Stimulated activated CD8-positive, alpha-beta memory T cell treated with anti-CD3 and anti-CD28 coated beads, Interleukin-12 subunit alpha, Interleukin-12 subunit beta, amount 100 ng/mL, for 4 hours (primary cell): ENCODE data around the gene SYNGR1.
"Not testable (repeated sequence)": the region's sequence is repeated elsewhere in the genome, so short reads cannot be mapped to it uniquely, and the experiment has no call there.

Experiments
- DNase-seq: peaks from one replicate; pipeline ENCODE4 v3.0.0-alpha.2; 2020; ENCODE audit warnings: low read depth

Gene SYNGR1

DNA sequence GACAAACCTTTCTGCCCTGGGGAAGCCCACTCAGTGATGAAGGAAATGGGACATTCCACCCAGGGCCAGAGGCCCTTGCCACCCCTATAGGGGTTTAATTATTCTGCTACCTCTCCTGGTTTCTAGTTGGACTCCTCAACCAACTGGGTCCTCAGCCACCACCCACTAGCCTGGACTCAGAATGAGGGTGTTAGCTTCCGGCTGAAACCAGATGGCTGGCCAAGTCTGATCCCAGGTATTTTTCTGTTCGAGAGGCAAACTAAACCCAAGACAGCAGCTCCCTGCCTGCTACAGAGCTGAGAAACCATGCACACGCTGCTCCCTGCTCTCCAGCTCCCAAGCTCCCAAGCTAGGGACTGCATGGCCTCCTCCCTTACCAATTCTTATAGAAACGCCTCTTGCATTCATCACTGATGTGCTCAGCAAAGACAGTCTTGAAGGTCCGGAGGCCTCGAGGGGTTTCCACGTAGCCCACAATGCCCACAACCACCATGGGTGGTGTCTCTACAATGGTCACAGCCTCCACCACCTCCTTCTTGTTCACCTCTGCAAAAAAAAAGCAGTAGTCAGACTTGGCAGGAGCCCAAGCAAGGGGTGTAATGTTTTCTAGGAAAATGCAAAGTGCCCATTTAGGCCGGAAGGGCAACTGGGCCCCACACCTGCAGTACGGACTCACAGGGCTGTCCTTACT lies 32.6 kb upstream of the SYNGR1 start:
- DNase-seq, result no peak

DNA sequence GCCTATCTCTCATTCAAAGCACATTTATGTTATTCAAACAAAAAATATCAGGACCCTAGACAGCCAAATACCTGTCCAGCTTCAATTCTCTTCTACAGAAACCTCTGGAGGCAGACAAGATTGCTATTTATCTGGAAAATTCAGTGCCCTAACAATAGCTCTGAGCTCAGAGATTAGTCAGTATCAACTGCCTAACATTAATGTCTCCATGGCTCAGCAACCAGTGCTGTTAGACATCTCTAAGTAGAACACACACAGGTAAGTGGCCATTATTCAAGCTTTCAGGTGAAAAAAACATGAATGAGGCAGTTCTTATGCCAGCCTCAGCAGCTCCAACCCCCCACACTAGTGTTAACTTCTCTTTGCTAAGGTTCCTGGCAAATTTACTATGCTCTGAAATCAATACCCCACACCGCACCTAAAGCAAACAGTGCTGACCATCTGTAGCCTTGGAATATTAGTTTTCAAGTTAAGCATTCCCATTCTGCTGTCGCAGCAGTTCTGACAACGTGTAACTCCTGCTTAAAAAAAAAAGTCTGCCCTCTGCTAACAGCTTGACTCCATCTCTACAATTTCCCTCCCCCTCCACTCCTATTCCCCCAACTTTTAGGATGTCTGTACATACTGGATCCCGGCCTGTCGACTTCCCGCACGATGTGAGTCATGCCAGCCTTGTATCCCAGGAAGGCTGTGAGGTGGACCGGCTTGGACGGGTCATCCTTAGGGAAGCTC lies 31.9 kb upstream of the SYNGR1 start:
- no peak for DNase-seq

DNA sequence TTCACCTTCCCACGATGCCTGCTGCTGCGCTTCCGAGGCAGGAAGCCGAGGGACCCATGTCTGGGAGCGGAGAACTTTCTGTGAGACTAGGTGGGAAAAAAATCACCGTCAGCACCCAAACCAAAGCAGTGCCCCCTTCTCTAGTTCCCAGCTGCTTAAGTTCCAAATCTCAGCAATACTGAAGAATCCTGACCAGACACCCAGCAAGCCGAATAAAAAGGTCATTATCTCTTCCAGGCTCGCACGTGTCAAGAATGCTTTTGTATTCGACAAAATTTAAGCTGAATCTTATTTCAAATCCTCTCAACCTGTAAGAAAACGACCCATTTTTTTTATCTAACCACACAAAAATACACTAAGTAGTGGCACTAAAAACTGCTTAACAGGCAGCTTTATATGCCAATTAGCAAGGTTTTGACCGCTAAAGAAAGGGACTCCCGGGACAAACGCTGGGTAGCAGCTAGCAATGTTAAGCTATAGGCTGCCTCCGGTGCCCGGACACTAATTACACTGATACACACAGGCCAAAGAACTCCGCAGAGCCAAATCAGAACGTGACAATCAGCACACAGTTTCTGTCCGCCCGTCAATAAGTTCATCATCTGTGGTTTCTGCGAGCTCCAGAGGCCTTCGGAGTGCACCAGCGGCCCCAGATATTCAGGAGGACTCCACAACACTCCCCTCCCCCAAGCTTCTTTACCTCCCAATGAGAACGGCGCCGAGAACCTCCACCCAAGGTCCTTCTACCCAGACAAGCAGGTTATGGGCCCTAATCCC lies 31.1 kb upstream of the SYNGR1 start:
- DNase-seq, result no peak

DNA sequence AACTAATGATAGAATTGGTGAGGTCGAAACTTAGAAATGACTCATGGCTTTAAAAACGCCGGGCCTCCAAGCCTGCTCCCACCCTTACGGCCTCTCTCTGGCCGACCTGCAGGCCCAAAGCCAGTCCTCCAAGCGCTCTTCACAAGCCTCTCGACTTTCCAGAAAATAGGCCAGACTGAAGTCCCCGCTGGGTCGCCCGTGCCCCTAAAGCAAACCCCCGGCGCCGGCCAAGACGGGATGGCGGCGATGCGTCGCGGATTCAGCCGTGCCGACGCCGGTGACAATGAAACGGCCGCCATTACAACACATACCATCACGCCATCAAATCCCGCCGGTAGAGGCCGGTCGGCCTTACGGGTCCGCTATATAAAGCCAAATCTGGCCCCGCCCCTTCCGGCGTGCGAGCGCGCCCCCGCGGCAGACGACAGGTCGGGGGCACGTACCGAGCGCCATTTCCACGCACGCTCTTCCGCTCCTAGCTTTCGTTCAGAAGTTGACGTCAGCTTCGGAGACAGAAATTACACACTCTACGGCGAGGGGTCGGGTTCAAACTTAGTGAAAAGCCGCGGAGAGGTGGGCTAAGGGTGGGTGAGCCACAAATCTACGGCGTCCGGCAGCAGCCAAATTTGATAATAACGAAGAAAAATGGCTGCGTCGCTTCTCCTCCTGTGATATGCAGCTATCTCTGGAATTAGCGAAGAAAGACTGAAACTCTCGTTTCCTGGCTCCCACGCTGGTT lies 30.3 kb upstream of the SYNGR1 start, which contains the start of gene RPL3:
RPL3 (minus strand) TSS at position 340 of the 739 bp plus-strand sequence; CDS start at position 314, 26 bp downstream.
- DNase-seq, result peak; percentile 94

DNA sequence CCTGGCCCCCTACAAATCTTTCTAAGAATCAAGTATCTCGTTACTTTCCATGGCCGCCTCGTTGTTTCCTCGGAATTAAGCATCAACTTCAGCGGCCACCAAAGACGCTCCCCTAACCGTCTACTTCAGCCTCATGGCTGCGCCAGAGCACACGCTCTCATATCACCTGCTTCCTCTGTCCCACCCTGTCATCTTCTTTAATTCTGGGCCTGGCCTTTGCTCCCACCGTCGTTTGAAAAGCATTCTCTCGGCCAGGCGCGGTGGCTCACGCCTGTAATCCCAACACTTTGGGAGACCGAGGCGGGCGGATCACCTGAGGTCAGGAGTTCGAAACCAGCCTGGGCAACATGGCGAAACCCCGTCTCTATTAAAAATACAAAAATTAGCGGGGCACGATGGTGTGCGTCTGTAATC lies 29.2 kb upstream of the SYNGR1 start:
- not testable (repeated sequence) for DNase-seq

DNA sequence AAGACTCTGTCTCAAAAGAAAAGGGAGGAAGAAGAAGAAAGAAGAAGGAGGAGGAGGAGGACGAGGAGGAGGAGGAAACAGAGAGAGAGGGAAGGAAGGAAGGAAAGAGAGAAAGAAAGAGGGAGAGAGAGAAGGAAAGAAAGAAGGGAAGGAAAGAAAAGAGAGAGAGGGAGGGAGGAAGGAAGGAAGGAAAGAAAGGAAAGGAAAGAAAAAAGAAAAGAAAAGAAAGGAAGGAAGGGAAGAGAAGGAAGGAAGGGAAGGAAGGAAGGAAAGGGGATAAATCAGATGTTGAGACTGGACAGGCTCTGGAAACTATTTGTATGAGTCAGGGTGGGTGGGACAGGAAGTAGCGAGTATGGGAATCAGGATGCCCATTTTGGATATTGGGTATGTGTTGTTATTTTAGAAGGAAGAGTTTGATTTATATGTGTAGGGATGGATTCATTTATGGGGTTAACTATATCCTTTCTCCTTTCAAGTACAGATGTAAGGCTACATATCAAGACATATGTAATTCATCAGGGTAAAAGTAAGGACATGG lies 24.3 kb upstream of the SYNGR1 start:
- no peak for DNase-seq

DNA sequence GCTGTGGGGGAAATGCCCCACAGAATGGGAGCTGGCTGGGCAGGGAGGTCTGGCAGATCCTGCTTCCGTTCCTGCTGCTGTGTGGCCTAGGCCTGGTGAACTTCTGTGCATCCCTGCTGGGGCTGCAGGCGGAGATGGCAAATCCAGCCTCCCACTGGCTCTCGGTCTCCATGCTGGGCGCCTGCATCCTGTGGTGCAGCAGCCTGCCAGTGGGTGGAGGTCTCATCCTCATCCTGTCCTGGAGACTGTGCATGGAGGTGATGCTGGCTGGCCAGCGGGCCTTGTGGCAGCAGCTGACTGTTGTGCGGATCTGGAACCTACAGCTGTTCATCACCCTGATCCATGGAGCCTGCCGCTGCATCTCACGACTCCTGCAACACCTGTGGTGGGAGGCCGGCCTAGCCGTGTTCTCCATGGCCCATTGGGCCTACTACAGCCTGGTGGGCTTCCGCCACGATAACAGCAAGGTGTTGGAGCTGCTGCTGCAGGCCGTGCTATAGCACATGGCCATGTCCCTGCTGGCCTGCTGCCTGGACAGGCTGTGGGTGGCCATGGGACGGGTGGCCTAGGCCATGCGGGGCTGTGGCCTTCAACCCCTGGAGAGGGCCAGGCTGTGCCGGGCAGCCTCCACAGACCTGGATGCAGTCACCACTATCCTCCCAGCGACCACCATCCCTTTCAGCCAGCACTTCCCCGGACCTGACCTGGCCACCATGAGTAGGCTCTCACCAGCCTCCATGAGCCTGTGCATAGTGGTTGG lies 21.6 kb upstream of the SYNGR1 start:
- no peak for DNase-seq

DNA sequence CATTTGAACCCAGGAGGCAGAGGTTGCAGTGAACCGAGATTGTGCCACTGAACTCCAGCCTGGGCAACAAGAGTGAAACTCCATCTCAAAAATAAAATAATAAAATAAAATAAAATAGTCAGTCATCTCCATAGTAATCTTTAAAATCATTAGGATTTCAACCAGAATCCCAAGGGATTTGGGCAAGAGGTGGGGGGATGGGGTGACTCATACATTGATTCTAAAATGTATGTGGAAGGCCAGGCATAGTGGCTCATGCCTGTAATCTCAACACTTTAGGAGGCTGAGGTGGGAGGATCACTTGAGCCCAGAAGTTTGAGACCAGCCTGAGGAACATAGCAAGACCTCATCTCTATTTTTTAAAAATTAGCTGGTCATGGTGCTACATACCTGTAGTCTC lies 19.2 kb upstream of the SYNGR1 start:
- DNase-seq, result not testable (repeated sequence)

DNA sequence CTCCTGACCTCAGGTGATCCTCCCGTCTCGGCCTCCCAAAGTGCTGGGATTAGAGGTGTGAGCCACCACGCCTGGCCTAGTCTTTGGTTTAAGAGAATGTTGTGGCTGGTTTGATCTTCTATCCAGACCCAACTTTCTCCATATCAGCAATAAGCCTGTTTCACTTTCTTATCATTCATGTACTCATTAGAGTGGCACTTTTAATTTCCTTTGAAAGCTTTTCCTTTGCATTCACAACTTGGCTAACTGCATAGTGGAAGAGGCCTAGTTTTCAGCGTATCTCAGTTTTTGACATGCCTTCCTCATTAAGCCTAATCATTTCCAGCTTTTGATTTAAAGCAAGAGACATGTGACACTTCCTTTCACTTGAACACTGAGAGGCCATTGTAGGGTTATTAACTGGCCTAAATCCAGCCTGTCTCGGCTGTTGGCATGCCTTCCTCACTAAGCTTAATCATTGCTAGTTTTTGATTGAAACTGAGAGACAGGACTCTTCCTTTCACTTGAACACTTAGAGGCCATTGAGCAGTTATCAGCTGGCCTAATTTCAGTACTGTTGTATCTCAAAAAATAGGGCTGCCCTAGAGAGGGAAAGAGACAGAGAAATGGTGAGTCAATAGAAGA lies 17.2 kb upstream of the SYNGR1 start:
- no peak for DNase-seq

DNA sequence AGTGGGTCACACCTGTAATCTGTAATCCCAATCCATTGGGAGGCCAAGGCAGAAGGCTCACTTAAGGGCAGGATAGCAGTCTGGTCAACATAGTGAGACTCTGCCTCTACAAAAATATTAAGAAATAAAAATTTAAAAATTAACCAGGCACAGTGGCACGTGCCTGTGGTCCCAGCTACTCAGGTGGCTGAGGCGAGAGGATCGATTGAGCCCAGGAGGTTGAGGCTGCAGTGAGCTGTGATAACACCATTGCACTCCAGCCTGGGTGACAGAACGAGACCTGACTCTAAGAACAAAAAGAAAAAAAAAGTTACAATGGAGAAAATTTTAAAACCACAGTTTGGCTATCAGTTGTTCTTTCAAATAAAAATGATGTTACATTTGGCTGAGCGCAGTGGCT lies 13.4 kb upstream of the SYNGR1 start:
- DNase-seq, result no peak

DNA sequence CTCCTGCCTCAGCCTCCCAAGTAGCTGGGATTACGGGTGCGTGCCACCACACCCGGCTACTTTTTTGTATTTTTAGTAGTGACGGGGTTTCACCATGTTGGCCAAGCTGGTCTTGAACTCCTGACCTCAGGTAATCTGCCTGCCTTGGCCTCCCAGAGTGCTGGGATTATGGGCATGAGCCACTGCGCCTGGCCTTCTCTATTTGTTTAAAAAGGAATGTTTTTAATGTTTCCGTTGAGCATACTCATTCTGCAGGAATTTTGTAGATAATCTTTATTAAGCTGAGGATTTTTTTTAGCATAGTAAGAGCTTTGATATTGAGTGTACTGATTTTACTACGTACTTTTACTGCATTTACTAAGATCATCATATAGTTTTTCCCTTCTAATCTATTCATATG lies 10.0 kb upstream of the SYNGR1 start:
- DNase-seq, result not testable (repeated sequence)

DNA sequence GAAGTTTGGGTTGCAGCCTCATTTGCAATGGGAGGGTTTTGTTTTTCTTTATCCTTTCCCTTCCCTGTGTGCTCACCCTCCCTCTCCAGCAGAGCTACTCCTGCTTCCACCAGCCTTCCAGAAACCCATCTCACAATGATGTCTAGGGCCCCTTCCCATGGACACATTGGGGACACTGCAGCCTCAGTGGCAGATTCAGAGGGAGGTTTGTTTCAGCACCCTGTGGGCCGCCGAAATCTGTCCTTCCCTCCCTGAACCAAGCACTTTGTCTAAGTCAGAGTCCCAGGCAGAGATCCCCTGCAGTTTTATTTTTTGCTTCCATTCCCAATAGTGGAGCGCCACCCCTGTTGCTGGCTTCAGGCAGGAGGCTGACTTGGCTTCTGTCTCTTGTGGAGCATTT lies 8.6 kb upstream of the SYNGR1 start:
- no peak for DNase-seq

DNA sequence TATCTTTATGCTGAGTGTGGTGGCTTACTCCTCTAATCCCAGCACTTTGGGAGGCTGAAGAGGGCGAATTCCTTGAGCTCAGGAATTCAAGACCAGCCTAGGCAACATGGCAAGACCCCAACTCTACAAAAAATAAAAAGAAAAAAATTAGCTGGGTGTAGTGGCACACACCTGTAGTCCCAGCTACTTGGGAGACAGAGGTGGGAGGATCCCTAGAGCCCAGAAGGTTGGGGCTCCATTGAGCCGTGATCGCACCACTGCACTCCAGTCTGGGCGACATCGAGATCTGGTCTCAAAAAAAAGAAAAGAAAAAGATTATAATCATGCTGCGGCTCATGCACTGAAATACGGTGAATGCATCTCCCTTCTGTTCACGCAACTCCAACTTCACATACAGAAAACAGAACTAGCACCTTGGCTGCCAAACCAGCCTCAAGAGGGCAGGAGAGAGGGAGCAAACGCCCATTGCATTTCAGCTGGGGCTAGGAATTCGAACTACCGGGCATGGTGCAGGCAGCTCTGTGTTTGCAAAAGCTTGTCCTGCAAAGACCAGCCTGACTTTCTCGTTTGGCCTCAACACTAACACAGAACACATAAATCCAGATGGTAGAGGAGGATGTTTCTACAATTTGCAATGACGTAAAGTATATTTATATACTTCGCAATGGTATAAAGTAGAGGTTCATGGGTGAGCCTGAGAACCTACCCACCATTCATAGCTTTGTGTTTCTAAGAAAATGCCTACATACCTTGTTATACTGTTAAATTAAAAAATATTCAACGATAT lies 6.3 kb upstream of the SYNGR1 start:
- DNase-seq, result no peak

DNA sequence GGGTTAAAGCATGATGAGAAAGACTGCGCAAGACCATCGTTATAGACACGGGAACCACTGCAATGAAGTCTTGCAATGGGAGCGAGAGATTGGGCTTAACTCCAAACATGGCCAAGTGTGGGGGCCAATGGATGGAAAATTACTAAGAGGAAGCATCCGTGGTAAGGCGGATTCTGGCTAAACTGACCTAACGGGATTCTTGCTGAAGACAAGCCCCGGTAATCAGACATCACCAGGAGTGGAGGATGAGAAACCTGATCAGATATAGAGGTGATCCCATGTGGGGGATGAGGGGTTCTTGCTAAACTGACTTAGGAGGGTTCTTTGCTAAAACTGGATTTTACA lies 5.8 kb upstream of the SYNGR1 start:
- no peak for DNase-seq

DNA sequence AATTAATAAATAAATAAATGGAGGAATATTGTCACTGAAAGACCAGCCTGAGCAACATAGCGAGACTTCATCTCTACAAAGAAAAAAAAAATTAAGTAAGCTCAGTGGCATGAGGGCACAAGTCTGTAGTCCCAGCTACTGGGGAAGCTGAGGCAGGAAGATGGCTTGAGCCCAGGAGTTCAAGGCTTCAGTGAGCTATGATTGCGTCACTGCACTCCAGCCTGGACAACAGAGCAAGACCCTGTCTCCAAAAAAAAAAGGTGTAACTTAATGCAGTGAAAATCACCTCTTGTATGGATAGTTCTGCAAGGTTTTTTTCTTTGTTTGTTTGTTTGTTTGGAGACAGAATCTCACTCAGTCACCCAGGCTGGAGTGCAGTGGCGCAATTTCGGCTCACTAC lies 4.6 kb upstream of the SYNGR1 start:
- DNase-seq, result no peak

DNA sequence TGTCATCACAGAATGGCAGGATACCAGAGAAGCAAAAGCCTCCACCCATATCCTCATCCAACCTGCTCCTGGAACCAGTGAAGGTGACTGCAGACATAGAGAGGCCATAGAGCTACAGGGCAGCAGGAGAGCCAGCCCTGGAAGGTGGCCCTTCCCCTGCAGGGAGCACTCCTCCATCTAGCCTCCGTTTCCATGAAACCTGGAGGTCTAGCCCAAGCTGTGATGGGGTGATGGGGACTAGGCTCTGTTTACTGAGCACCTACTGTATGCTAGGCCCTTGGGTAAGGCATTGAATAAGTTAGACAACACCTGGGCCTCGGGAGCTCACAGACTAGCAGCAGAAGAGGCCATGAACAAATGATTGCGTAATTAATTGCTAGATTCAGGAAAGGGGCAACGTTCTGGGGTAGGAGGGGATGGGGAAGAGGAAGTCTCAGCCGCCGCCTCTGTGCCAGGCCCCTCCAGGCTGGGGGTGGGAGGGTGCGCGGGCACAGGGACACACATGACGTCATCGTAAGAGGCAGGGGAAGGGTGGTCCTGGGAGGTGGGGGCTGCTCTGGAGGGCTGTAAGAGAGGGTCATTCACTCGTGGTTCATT lies 784 bp upstream of the SYNGR1 start:
- no peak for DNase-seq

DNA sequence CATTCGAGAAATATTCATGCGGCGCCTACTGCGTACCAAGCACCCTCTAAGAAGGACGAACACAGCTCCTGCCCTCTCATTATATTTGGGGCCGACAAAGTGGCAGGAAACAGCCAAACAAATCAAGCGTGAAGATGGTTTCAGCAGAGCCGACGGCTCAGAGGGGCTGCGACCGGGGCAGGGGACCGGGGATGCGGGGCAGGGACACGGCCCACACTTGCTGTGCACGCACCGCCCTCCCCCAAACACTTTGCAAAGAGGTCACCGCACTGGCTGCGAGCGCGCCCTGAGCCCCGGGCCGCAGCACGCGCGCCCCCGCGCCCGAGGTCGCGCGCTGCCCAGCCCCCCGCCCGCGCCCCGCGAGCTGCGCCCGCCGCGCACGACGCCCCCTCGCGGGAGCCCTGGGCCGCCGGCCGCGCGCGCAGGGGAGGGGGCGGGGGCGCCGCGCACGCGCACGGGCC lies 255 bp upstream of the SYNGR1 start:
- no peak for DNase-seq

DNA sequence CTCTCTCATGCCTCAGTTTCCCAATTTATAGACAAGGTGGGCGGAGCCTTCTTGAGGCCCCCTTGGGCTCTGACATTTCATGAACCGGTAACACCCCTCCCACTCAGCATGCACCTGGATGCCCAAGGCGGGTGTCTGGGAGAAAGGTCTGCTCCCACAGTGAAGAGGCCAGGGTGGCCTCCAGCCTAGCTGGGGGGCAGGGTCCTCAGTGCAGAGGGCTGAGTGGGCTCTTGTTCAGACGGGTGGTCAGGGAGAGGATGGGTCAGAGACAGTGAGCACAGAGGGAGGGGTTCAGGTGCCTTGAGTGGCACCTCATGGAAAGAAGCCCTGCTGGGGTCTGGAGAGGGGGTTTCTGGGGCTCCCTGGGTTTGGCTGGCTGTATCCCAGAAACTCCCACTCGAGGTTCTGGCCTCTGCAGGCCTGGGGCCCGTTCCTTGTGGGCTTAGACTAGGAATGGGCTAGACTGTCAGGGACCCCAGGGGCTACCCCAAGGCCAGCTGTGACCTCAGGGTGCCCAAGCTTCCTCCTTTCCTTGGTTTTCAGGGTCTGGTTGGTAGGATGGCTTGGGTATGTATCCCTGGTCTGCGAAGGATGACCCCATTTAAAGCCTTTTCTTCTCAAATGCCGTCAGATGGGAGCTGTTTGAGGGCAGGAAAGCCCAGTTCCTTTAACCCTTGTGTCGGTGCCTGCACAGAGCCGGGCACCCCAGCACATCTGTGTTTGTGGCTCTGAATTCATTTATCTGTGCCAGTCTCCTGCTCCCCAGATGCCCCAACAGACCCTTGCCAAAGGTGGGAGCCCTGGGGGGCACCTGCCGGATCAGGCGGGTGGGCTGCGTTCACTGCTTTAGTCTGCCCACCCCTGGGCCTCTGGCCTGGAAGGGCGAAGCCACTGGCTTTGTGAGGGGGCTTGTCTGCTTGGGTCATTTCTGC lies 1.2 kb downstream of the SYNGR1 start:
- no peak for DNase-seq
